Fibroblast of villous mesenchyme (primary cell): ENCODE results near the gene BSN. TPM values are rescaled to one million over a fixed set of nuclear protein-coding genes. Genes with fewer than 3 reads are reported as not detected.

Experiments
- DNase-seq: peaks from one replicate; pipeline ENCODE4 v3.0.0-alpha.2; 2010; ENCODE audit warnings: low read depth
- H3K4me3 ChIP-seq: 2 replicates; pipeline ENCODE4 v1.5.1; 2011; ENCODE audit warnings: low read depth, mild to moderate bottlenecking, low read length
- total RNA-seq: library from RNA; depleted of rRNA; stranded (reverse); fragments of >200 nt; gene quantifications from 2 replicates; pipeline ENCODE4 v1.2.3, GENCODE V29; 2012
- TF ChIP-seq, protein P1 (sequence below): IDR thresholded peaks from 2 replicates; pipeline ENCODE4 v1.5.1; 2012; ENCODE audit warnings: low read depth, mild to moderate bottlenecking, low read length; ENCODE audit not compliant: insufficient read depth

Gene BSN
- total RNA-seq, 1 donor = under 0.01 TPM

DNA sequence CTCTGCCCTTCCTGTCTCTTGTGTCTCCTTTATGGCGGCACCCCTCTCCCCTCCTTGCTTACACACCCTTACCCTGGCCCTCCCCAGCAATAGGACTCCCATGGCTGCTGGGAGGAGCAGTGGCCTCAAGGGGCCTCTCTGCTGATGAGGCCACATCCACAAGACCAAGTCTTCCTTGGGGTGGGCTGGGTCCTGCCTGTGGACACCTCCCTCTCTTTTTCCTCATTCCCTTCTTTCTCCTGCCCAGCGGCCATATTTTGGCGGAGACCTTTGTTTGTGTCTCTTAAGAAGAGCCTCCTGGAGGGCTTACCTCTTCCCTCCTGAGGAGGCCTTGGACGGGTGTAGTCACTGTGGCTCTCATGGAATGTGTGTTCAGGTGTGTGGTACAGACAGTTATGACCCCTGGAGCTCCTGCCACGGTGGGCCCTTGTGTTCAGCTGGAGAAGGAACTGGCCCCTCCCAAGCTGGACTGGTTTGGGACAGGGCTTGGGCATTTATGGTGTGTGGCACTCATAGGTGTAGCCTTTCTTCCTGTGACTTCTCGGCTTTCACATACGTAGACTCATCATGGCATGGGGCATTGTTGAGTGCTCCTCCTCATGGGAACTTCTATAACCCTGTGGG lies 63.2 kb downstream of the BSN start:
- H3K4me3 ChIP-seq = no peak overlapping the region
- DNase-seq = no peak
- TF ChIP-seq, protein P1, sequence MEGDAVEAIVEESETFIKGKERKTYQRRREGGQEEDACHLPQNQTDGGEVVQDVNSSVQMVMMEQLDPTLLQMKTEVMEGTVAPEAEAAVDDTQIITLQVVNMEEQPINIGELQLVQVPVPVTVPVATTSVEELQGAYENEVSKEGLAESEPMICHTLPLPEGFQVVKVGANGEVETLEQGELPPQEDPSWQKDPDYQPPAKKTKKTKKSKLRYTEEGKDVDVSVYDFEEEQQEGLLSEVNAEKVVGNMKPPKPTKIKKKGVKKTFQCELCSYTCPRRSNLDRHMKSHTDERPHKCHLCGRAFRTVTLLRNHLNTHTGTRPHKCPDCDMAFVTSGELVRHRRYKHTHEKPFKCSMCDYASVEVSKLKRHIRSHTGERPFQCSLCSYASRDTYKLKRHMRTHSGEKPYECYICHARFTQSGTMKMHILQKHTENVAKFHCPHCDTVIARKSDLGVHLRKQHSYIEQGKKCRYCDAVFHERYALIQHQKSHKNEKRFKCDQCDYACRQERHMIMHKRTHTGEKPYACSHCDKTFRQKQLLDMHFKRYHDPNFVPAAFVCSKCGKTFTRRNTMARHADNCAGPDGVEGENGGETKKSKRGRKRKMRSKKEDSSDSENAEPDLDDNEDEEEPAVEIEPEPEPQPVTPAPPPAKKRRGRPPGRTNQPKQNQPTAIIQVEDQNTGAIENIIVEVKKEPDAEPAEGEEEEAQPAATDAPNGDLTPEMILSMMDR = no peak

DNA sequence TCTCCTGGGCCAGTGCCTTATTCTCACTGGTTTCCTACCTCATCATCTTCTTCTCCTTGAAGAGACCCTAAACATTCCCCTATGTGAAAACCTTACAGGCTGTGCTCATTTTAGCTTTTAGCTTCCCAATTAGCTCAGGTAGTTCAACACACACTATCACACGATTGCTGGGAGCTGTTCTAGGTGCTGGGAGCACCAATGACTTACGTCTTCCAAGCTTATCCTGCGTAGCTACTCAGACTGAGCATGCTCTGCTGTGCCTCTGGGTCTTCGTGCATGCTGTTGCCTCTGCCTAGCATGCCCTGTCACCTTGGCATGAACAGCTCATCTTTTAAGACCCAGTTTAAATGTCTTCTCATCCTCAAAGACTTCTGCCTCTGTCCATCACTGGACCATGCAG lies 64.1 kb downstream of the BSN start:
- TF ChIP-seq, protein P1 = no peak
- no peak for DNase-seq
- no peak overlapping the region for H3K4me3 ChIP-seq

DNA sequence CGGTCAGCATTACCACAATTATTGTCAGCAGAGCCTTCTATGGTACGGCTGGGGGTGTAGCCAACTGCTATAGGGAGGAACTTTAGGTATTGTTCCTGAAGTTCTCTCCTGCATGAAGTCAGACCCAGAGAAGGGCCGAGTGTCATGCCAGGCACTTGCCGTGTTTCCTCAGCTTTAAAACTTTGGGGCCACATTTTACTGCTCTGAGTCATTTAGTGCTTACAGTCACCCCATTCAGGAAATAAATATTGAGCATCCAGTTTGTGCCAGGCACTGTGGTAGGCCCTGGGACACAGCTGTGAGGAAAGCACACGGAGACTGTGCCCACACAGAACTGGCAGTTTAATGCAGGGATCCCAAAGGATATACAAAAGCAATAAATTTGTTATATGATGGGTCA lies 65.4 kb downstream of the BSN start:
- no peak for DNase-seq
- H3K4me3 ChIP-seq = no peak overlapping the region
- TF ChIP-seq, protein P1 = no peak

DNA sequence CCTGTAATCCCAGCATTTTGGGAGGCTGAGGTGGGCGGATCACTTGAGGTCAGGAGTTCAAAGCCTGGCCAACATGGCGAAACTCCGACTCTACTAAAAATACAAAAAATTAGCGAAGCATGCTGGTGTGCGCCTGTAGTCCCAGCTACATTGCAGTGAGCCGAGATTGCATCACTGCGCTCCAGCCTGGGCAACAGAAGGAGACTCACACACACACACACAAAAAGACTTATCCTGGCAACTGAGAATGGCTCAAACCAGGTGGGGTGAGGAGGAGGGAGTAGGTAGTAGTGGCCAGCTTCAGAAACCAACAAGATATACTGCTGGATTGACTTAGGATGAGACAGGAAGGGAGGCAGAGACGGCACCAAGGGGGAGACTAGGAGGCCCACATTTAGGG lies 66.5 kb downstream of the BSN start:
- TF ChIP-seq, protein P1 = no peak
- no peak overlapping the region for H3K4me3 ChIP-seq
- DNase-seq = no peak

DNA sequence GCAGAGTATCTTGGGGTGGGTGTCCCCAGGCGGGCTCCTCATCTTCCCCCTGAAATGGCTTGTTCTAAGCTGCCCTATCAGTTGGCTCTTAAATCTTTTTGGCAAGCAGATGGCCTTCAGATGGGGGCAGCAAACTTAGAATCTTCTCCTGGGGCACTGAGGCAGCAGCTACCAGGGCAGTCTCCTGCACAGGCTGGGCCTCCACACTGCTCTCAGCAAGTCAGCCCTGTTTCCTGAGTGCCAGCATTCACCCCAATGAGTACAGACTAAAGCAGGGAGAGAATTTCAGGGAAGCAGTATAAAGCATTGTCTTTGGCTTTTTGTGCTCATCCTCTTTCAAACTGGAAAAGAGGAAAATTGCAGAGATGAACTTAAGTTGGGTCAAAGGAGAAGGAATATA lies 68.8 kb downstream of the BSN start:
- DNase-seq = no peak
- no peak overlapping the region for H3K4me3 ChIP-seq
- TF ChIP-seq, protein P1 = no peak

DNA sequence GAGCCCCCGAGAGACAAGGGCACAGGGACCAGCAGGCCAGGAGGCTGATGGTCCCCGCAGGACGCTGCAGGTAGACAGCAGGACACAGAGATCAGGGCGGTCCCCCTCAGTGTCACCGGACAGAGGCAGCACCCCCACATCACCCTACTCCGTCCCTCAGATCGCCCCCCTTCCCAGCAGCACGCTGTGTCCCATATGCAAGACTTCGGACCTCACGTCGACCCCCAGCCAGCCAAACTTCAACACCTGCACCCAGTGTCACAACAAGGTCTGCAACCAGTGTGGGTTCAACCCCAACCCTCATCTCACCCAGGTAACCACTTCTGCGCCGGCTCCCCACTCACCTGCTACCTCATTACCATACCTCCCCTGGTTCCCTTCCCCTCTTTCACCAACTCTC lies 70.8 kb downstream of the BSN start:
- no peak overlapping the region for H3K4me3 ChIP-seq
- TF ChIP-seq, protein P1 = no peak
- no peak for DNase-seq

DNA sequence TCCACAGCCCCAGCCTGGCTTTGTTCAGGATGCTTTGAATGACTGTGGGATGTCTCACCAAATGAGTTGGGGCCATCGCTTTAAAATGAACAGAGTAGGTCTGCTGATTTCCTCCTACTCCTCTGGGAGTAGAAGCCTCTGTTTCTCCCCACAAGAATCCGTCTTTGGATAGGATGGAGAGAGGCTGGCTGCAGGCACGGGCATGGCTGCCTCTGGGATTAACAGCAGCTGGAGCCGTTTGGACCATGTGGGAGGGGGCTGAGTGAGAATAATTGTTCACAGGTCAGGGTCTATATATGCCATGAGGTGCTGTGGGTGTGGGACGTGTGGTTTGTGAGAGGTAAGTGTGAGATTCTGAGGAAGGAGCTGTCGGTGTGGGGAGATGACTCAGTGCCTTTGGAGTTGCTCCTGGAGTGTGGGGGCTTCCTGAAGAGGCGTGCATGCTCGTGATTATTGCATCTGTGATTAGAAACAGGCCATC lies 71.9 kb downstream of the BSN start:
- no peak overlapping the region for H3K4me3 ChIP-seq
- DNase-seq = no peak

More for the DNA sequence above, 71.9 kb downstream of the BSN start:
- TF ChIP-seq, protein P1 = no peak
